Left forelimb (tissue), 1 donor: ENCODE results near the gene ADCYAP1.

Experiments used
- DNase-seq: peaks from one replicate; pipeline ENCODE4 v3.0.0-alpha.2; 2018; ENCODE audit warnings: low spot score

Gene ADCYAP1

DNA sequence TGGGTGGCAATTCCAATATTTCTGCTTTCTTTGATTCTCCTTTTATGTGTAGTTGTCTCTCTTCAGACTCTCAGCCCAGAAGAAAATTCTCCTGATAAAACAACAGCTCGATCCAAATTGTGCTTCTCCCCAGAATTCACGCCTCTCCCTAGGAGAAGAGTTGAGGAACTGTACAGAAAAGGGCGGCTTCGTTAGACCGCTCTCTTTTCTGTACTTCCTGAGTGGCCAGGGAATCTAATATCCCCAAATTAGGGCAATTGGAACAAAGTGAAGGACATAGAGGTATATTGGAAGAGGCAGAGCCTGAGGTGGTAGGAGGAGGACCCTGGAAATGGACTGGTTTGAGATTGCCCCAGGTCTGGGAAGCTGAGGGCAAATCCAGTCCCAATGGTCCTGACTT, 5.6 kb downstream of the ADCYAP1 start:
- DNase-seq = no peak

DNA sequence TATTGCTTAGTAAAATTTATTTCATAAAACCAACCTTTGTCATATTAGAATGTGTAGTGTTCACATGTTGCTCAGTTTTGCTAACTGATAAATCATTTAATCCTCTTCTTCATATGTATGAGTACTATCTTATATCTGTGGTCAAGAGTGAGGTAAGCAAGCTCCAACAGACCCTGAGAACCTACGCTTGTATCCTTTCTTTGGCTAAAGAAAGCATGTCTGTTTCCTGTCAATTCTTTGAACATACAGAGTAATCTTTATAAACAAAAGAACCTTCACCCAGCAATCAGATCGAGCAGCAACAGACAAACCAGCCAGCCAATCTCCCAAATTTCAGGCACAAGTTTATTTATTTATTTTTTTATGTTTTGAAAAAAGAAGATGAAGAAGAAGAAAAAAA, 6.4 kb downstream of the ADCYAP1 start:
- DNase-seq = no peak

DNA sequence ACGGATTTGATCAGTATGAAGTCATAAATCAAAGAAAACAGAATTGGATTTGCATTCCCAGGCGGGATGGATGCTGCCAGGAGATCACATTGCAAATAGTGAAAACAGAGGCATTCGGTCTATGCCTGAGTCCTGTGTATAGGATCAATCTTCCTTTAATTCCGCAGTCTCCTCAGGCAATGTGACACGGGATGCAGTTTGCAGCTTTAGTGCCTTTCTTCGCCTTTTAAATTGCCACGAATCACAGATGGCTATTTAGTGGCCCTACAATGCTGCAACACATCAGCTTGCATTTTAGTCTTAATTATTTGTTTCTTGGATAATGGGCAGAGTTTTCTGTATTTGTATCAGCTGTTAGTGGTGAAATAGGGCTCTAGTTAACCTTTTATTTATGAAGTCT, 6.8 kb downstream of the ADCYAP1 start:
- no peak for DNase-seq

DNA sequence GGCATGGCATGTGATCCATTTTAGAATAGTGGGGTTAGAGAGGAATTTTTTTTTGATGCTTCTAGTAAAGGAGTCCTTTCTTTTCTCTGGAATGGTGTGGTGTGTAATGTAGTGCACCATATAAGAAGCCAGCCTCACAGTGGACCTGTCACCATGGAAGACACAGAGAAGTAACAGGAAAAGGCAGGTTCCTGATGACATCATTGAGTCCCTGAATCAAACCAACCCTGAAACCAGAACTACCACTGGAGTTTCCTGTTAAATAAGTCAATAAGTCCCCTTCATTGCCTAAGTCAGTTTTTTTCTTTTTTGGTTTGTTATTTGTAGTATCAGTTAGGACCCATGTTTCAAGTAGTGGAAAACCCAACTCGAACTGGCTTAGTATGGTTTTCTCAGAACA, 11.9 kb downstream of the ADCYAP1 start:
- no peak for DNase-seq

DNA sequence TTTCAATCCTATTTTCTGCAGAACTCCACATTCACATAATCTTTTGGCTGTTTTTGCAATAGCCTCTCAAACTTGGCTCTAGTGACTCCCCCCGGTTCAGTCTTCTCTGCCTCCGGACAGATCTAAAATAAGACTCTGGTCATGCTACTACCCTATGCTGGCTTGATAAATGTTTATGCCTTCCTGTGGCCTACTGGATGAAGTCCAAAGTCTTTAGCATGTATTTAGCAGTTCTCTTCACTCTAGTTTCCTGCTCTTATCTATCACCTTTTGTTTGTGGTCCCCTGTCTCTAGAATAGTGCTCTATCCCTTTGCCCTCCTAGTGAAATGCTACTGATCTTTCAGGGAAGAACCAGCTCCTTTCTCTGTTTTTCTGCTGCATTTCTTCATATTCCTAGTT, 14.4 kb downstream of the ADCYAP1 start:
- no peak for DNase-seq

DNA sequence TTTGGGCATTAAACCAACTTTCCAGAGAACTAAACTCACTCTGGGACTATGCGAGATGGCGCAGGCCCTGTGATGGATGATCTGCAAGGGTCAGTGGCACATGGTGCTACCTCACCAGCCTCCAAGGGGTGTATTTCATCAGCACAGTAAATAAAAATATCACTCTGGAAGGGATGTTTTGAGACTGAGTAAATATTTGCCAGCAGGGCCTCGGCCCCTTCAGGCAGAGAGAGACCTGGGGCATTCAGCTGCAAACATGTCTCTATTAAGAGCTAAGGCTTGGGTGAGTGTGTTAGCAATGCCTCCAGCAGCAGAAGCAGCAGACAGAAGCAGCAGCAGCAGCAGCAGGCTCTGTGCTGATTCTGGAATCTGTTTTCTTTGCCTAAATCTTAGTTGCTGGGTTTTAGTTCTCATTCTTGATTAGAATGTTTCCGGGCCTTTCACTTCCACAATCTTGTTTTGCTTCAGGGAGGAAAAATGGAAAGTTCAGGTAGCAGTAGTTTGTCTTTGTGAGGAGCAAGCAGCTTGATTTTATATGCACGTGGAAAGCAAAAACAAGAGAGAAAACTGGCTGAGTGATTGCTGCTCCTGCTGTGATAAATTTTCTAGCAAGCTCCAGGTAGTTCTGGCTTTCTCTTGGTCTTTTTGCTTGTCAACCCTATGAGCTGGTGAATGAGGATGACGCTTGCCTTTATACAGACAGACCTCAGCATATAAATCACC, 18.6 kb downstream of the ADCYAP1 start:
- no peak for DNase-seq

DNA sequence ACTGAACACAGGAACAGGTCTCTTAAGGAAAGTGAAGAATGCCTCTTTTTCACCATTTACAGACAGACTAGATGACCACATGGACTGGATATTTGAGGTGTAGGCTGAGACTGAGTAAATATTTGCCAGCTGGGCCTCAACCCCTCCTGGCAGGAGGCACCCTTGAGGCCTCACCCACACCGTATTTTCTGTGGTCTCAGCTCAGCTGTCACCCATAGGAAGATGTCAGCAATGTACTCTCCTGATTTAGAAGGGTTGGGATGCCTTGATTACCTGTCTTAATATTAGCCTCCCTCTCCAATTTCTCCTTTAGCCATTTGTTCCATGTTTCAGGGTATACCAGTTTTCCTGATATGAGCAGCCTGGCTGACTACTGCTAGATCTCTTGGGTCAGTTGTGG, 20.3 kb downstream of the ADCYAP1 start:
- no peak for DNase-seq

DNA sequence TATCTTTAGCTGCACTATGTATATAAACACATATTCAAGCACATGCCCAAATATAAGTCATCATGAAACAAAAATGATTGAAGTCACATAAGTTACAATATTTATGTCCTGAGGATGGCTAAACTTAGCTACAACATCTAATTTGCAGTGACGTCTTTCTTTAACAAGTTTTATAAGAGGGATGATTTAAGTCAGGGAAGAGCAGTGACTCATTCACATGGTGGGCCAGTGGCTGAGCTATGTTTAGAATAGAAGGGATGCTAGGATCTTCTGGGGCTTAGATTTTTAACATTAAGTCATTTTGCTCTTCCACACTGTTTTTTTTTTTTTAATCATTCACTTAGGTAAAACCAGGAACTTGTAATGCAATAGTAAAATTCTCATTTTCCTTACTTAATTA, 22.3 kb downstream of the ADCYAP1 start:
- DNase-seq = no peak

DNA sequence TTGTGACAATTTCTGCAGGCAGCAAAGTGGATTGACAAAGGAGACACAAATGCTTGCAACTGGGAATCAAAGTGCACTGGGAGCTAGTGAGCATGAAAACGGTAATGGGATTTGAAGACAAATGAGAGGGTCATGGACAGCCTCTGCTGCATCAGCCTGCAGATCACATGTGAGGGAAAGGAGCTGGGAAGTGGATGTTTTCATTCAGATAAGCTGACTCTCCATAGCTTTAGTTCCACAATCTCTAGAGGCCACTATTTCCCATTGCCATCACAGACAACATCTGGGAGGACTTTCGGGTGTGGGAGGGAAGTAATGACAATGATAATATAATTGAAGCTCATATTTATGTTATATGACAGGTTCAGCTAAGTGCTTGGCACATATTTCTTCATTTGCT, 28.4 kb downstream of the ADCYAP1 start:
- no peak for DNase-seq

DNA sequence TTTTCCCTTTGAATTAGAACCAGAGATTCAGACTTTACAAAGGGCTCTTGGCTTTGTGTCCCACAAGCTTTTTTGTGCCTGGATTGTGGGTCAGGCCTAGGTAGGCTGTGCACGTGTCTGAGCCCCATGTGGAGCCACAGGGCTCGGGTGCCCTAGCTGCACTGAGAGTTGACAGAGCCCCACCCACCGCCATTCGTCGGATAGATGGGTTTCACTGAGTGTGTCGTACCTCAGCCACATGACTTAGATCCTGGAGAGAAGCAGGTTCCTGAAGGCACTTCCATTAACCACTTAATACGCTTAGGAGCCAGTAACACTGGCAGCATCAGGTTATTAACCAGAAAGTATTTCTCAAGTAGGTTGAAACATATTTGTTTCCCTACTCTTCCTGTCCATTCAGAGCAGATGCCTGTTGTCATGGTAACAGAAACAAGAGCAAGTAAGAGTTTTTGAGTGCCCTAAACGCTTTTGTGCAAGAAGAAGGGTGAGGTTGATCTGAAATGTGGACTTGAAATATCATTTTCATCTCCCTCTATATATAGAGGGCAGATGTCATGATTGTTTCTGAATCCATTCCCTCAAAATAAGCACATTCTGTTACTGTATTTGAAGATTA, 30.0 kb downstream of the ADCYAP1 start:
- DNase-seq = no peak

DNA sequence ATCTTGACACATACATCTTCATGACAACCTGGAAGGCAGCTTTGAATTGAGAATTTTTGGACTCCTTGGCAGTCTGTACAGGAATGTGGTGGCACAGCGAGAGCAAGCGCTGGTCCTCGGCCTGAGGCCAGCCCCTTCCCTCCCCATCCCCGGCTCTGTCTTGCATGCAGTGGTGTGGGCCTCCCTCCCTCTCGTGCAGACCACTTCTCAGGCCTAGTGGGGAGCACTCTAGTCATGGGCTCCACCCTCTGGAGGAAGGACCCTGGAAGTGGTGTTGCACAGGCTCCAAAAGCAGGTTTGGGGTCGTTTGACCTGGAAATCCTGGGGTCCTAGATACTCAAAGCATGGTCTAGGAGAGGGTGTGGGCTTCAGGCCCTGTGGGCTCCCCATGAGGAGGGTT, 32.3 kb downstream of the ADCYAP1 start:
- DNase-seq = no peak

DNA sequence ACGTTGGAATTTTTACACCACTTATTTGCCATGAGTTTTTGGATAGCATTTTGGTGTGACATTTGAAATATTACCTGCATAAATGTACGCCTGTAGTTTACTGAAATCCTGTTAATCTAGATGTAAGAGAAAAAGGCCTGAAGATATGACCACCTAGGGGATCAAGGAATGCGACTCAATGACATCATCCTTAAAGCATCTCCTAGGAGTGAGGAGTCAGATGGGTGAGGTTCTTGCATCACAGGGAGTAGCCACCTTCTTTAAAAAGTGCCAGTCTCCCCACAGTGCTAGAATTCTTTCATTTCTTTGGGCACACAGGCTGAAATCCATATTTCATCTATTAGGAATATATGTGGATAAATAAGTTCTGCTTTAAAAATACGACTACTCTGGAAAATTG, 34.5 kb downstream of the ADCYAP1 start:
- no peak for DNase-seq

DNA sequence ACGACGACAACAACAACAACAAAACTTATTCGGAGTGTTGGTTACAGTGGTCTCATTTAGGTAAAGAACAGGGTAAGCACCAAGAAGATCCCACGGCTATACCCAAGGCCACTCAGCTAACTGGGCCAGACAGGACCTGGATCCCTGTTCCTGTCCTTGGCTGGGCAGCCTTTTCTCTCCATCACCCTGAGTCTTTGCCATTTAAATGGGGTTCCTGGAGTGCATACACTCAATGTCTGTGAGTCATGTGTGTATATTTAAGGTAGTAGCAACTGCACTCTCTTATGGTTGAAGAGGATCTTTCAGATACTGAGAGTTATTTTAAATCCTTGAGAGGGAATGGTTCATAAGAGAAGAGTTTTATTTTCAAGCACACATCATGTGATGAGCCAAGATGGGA, 35.3 kb downstream of the ADCYAP1 start:
- DNase-seq = no peak

DNA sequence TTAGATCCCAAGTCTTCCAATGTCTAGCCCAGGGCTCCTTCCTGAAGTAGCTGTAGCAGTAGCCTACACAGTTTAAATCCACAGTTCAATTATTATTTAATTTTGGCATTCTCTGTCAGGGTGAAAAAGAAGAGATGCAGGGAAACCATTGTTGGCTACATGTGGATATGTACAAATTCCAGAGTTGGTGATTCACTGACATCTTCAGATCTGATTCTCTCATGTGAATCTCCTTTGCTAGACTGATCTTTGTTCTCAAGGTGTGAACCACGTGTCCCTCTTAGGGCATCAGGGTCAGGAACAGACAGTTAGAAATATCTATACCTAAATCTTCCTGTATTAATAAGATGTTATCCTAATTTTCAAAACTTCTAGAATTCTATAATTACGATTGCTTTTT, 36.7 kb downstream of the ADCYAP1 start:
- no peak for DNase-seq

DNA sequence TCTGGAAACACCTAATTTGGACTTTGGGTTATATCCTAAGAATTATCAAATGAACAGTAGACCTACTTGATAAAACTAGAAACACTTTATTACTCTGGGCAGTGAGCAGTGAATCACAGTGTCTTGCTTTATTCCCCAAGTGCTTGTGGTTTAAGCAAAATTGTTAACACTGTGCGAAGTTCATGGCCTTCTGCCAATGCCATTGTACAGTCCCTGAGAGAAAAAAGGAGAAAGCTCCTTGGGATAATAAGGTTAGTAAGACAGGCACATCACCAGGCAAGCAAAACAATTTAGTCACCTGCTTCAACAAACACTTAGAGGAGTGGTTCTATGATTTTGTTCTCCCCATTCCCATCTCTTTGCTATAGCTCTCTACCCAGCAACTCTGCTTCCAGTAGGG, 39.8 kb downstream of the ADCYAP1 start:
- no peak for DNase-seq

DNA sequence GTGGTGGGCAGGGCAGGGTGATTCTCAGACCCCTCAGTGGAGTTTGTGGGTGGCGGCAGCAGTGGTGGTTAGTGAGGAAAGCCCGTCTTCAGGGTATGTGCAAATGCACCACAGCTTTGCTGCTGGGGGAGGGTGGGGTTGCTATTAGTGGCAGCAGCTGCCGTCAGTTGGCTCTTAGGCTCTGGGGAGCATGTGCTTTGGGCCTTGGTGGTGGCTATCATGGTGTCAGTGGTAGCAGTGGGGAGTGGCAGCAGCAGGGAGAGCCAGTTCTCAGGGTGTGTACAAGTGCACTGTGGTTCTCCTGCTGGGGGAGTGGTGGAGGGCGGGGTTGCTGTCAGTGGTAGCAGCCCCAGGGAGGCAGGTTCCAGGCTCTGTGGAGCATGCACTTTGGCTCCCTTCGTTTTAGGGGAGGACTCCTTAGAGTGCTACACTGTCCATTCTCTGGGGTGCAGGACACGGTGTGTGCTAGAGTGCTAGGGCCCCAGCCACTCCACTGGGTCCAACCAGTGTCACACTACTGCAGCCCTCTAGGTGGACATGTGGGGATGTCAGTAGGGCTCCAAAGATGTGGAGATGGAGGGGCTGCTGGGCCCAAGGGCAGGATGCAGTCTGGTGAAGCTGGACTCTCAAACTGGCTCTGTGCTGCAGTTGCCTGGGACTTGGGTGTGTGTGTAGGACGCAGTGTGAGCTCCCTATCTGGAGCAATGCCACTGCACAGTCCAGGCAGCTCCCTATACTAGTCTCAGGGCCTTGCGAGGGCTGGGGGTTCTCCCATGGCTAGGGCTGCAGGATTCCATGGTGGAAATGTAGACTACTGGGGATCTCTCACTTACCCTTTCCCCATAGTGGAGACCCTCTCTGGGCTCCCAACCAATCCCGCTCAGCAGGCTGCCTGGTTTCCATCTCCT, 45.3 kb downstream of the ADCYAP1 start:
- DNase-seq = no peak

DNA sequence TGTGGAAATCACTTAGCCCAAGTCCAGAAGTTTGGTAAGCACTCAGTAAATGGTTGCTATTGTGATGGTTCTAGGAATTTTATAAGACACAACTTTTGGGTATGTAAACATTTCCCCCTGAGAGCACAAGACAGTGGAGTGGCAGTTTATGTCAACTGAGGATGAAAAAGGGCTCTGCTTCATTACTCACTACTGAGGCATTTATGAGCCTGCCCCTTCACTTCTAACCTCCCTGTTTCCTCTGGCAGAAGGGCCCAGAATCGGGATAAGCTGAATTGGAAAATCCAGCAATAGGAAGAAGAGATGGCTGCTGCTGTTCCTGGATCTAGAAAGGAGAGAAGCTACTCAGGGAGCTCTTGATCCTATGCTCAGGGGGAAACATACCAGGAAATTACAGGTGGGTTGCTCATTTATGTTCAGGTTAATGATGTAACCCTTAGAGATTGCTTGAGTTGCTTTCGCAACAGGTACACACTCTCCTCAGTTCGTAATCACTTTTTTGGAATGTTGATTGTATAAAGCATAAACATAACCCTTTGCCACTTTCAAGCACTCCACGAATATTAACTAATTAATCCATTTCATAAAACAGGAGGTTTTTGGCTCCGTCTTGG, 46.3 kb downstream of the ADCYAP1 start:
- DNase-seq = no peak

DNA sequence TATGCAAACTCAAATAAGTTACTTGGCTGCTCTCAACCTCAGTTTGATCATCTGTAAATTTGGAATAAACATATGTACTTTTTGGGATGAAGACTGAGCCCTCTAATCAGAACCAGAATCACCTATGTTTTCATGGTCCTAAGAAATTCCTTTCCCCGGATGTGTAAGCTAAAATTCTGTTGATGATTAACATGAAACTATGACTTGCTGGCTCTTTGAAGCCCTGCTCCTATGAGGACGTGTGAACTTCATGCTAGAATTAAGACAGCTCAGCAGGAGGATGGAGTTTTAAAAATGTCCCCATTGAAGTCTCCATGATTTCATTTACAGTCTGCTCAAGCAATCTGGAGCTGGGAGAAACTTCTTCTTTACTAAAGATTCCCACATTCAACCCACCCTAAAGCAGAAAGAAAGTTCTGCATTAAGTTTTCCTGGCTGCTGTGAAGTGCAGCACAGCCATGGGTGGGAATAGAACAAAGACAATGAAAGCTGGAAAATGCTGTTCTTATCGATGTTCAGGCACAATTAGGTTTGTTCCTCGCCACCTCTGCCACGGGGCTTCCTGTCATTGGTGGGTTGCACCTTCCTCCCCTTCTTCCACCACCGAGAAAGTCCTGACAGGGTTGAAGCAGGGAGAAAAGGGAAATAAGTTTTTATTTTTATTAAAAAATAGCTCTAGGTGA, 50.9 kb downstream of the ADCYAP1 start:
- no peak for DNase-seq

DNA sequence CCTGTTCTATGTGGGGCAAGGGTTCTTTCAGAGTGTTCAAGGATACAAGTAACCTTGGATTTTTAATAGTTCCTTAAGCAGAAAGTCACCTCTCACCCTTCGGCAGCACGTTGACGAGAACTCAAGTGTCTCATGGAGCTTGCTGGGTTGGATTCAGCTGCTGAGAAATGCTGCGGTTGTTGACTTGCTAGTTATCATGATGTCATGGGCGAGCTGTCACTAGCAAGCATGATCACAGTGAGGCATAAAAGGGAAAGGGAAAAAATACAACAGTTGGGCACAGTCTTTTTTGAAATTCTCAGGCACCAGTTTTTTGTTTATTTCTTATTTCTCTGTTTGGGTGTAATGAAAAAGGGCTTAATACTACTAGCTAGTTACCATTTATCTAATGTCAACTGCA, 53.2 kb downstream of the ADCYAP1 start:
- no peak for DNase-seq

DNA sequence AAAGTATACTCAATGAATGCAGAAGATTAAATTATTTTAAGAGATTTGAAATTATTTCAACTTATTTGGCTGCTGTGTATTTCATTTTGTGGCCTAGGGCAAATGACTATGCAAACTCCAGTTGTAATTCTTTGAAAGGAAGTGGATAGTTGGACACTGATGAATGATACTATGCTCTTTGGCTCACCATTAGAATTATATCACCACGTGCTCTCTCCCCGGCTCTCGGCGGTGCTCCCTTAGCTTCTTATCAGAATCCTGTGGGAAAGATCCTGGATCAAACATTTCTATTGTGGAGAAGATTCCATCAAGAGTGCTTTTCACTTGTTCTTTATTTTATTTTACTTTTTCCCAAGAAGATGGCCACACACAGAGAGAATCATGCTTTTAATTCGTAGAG, 55.2 kb downstream of the ADCYAP1 start:
- no peak for DNase-seq
